ENCODE data around the gene ZNF544.

GRCh38 chr19:58265100-58265499, 36.4 kb downstream of the ZNF544 start:
- TF ChIP-seq, protein P1, sequence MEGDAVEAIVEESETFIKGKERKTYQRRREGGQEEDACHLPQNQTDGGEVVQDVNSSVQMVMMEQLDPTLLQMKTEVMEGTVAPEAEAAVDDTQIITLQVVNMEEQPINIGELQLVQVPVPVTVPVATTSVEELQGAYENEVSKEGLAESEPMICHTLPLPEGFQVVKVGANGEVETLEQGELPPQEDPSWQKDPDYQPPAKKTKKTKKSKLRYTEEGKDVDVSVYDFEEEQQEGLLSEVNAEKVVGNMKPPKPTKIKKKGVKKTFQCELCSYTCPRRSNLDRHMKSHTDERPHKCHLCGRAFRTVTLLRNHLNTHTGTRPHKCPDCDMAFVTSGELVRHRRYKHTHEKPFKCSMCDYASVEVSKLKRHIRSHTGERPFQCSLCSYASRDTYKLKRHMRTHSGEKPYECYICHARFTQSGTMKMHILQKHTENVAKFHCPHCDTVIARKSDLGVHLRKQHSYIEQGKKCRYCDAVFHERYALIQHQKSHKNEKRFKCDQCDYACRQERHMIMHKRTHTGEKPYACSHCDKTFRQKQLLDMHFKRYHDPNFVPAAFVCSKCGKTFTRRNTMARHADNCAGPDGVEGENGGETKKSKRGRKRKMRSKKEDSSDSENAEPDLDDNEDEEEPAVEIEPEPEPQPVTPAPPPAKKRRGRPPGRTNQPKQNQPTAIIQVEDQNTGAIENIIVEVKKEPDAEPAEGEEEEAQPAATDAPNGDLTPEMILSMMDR (conservative IDR thresholded peaks at IDR 0.05), result no peak
- no peak for TF ChIP-seq EZH2 (IDR thresholded peaks at IDR 0.05; ENCODE audit: low read depth)
